ENCODE data around the gene COLEC12.

The COLEC12 gene

DNA sequence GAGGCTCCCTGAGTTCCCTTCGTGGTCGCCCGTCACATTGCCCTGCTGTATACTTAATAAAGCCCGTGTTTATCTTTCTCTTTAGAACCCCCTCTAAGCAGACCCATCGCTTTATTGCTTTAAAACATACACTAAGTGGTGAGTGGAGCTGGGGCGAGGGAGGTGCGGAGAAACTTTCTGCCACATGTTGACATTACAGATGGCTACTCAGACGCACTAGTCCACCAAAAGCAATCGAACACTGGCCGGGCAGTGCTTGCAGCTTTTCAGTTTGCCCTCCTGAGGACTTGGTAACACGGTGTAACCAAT is 859 bp upstream of the COLEC12 start:
- H3K9ac ChIP-seq (ENCODE audit: low read length): no peak overlapping the region
- no peak for DNase-seq (ENCODE audit: low read depth)
- no peak overlapping the region for H3K4me3 ChIP-seq (ENCODE audit: low read length)
- peaks cover 3% of the 10 kb centered on the region for H3K27me3 ChIP-seq (replicated peaks; ENCODE audit: control insufficient read depth, insufficient read depth, low read length)
- H3K9me3 ChIP-seq (ENCODE audit: control insufficient read depth, low read length): no peaks in the 10 kb centered on the region
- H3K36me3 ChIP-seq (ENCODE audit: control insufficient read depth, insufficient read depth, low read length, severe bottlenecking): no peaks in the 10 kb centered on the region
- peaks cover 17% of the 10 kb centered on the region for H3K4me1 ChIP-seq (ENCODE audit: control insufficient read depth, insufficient read depth, low read length)

DNA sequence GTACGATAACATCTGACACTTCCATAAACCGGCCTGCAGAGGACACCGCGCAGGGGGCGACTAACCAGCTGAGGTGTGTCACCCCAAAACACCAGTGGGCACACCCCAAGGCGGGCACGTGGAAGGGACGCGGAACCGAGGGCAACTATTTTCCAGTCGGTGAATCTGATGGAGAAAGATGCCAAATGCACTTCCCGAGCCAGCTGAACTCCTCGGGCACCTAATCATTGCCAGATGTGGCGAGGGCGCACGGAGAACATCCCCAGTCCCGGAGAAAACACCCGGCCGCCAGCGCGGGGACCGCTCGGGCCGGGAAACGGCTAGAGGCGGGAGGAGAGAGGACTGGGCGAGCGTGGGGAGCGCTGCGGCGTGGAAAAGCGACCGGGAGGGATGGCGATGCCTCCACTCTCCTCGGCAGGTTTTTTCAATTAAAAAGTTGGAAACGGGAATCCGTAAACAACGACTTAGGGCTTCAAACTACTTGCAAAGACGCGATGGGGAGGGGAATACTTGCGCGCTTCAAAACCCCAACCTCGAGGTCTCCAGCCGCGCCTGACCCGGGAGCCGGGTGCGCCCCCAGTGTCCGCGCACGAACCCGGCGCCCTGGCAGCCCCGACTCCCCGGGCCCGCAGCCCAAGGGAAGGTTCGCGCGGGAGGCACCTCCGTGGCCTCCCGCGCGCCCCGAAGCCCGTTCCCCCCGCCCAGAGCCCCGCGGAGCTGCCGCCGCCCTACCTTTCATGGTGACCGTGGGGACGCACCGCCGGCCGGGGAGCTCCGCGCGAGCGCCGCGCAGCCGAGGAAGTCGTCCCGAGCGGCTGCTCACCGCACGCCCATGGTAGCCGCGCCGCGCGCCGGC is 497 bp downstream of the COLEC12 start:
- Histone ChIP-seq H3K9ac (ENCODE audit: low read length) (peak overlapping the region; percentile 55), H3K27me3 (replicated peaks; ENCODE audit: control insufficient read depth, insufficient read depth, low read length) (peaks cover 3% of the 10 kb centered on the region), H3K4me1 (ENCODE audit: control insufficient read depth, insufficient read depth, low read length) (peaks cover 19% of the 10 kb centered on the region), H3K9me3 (ENCODE audit: control insufficient read depth, low read length) (no peaks in the 10 kb centered on the region), H3K4me3 (ENCODE audit: low read length) (peak overlapping the region; percentile 83), H3K36me3 (ENCODE audit: control insufficient read depth, insufficient read depth, low read length, severe bottlenecking) (no peaks in the 10 kb centered on the region)
- DNase-seq (ENCODE audit: low read depth): peak; percentile 77

DNA sequence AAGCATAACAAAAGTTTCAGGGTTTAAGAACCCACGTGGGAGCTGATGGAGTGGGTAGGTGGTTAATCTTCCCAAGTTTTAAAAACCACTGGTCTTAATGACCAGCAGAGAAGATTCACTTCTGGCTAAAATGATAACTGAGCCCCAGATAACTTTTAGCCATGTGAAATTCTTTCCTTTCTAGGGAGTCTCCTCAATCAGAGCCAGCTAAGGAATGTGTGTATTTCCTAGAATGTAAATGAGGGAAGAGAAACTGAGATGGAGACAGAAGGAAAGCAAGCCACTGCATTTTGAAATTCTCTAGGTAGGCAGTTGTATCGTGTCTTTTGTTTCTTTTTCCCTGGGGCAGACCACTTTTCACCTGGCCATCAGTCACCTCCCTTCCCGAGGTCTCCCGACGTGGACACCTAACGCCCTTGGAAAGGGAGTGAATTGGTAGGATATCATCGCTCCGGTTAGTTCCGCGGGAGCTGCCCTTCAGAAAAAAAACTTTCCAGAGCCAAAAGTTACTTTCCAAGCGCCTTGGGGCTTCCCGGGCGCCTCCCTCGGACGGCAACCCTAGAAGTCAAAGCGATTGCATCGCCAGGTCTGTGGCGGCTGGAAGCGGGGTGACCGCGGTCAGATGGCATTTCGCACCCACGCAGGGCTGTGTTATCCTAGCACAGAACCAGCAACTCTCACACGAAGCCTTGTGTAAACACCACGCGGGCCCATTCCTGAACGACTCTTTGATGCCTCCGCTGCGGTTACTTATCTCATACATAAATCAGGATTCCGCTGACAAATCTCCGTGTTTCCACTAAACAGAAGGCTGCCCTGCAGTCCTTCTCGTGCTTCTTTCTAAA is 1.3 kb downstream of the COLEC12 start:
- no peaks in the 10 kb centered on the region for H3K36me3 ChIP-seq (ENCODE audit: control insufficient read depth, insufficient read depth, low read length, severe bottlenecking)
- peak overlapping the region; percentile 55 for H3K9ac ChIP-seq (ENCODE audit: low read length)
- H3K27me3 ChIP-seq (replicated peaks; ENCODE audit: control insufficient read depth, insufficient read depth, low read length): peaks cover 3% of the 10 kb centered on the region
- peaks cover 28% of the 10 kb centered on the region for H3K4me1 ChIP-seq (ENCODE audit: control insufficient read depth, insufficient read depth, low read length)
- peak overlapping the region; percentile 83 for H3K4me3 ChIP-seq (ENCODE audit: low read length)
- no peaks in the 10 kb centered on the region for H3K9me3 ChIP-seq (ENCODE audit: control insufficient read depth, low read length)
- peak; percentile 84 for DNase-seq (ENCODE audit: low read depth)

DNA sequence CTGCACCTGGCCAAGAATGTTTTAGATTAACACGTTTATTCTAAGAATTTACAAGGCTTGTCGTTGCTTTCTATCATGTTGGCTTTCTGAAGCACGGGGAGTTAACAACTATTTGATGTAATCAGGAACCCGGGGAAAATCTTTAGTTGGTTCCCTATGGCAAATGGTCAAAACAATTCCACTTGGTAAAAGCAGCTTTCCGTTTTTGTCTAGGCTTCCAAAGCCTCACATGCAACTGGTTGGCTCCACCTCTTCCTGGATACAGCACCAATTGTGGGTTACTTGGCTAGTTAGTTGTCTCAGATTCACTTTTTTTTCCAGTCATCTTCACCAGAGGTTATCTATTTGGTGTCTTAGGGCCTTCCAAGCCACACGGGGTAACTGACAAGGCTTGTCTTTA is 2.8 kb downstream of the COLEC12 start:
- peaks cover 3% of the 10 kb centered on the region for H3K27me3 ChIP-seq (replicated peaks; ENCODE audit: control insufficient read depth, insufficient read depth, low read length)
- H3K4me1 ChIP-seq (ENCODE audit: control insufficient read depth, insufficient read depth, low read length): peaks cover 37% of the 10 kb centered on the region

DNA sequence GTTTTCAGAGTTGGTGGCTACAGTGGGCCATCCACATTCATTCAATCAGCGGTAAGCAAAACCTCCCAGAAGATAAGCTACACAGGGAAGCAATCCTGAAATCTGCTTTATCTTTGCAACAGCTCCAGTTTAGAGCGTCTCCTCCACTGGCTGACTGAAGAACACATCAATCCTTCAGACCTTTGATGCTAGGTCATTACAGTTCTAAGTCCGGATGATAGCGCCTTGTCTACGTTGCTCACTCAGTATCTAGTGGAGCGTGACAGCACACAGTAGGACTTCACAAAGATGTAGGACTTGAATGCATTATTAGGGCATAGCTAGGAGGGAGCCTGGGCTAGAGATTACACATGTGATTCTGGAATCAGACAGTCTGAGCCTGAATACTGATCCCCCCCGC is 5.0 kb downstream of the COLEC12 start:
- DNase-seq (ENCODE audit: low read depth): no peak
- H3K4me3 ChIP-seq (ENCODE audit: low read length): no peak overlapping the region

More for the DNA sequence above, 2.8 kb downstream of the COLEC12 start:
- H3K4me3 ChIP-seq (ENCODE audit: low read length): no peak overlapping the region
- H3K9me3 ChIP-seq (ENCODE audit: control insufficient read depth, low read length): no peaks in the 10 kb centered on the region
- DNase-seq (ENCODE audit: low read depth): no peak
- no peak overlapping the region for H3K9ac ChIP-seq (ENCODE audit: low read length)
- no peaks in the 10 kb centered on the region for H3K36me3 ChIP-seq (ENCODE audit: control insufficient read depth, insufficient read depth, low read length, severe bottlenecking)

DNA sequence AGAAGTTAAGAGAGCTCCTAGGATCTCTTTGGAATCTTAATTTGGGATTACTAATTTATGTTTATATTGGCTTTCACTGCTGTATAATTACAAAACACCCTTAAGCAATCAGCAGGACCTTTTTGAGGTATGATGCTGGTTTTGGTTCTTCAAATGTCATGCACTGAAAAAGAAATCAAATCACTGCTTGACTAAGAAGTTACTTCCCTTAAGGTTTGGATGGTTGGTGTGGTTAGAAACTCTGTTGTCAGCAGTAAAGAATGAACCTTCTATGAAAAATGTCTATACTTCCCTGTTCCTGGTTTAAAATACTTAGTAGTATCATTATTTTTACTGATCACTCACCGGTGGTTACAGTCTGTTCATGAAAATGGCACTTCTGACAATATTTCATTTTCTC is 5.5 kb downstream of the COLEC12 start:
- Histone ChIP-seq H3K27me3 (replicated peaks; ENCODE audit: control insufficient read depth, insufficient read depth, low read length) (no peaks in the 10 kb centered on the region), H3K36me3 (ENCODE audit: control insufficient read depth, insufficient read depth, low read length, severe bottlenecking) (no peaks in the 10 kb centered on the region), H3K4me3 (ENCODE audit: low read length) (no peak overlapping the region), H3K9ac (ENCODE audit: low read length) (no peak overlapping the region), H3K4me1 (ENCODE audit: control insufficient read depth, insufficient read depth, low read length) (peaks cover 50% of the 10 kb centered on the region), H3K9me3 (ENCODE audit: control insufficient read depth, low read length) (no peaks in the 10 kb centered on the region)
- no peak for DNase-seq (ENCODE audit: low read depth)

More for the DNA sequence above, 5.0 kb downstream of the COLEC12 start:
- Histone ChIP-seq H3K9me3 (ENCODE audit: control insufficient read depth, low read length) (no peaks in the 10 kb centered on the region), H3K27me3 (replicated peaks; ENCODE audit: control insufficient read depth, insufficient read depth, low read length) (no peaks in the 10 kb centered on the region), H3K36me3 (ENCODE audit: control insufficient read depth, insufficient read depth, low read length, severe bottlenecking) (no peaks in the 10 kb centered on the region), H3K4me1 (ENCODE audit: control insufficient read depth, insufficient read depth, low read length) (peaks cover 49% of the 10 kb centered on the region), H3K9ac (ENCODE audit: low read length) (no peak overlapping the region)

DNA sequence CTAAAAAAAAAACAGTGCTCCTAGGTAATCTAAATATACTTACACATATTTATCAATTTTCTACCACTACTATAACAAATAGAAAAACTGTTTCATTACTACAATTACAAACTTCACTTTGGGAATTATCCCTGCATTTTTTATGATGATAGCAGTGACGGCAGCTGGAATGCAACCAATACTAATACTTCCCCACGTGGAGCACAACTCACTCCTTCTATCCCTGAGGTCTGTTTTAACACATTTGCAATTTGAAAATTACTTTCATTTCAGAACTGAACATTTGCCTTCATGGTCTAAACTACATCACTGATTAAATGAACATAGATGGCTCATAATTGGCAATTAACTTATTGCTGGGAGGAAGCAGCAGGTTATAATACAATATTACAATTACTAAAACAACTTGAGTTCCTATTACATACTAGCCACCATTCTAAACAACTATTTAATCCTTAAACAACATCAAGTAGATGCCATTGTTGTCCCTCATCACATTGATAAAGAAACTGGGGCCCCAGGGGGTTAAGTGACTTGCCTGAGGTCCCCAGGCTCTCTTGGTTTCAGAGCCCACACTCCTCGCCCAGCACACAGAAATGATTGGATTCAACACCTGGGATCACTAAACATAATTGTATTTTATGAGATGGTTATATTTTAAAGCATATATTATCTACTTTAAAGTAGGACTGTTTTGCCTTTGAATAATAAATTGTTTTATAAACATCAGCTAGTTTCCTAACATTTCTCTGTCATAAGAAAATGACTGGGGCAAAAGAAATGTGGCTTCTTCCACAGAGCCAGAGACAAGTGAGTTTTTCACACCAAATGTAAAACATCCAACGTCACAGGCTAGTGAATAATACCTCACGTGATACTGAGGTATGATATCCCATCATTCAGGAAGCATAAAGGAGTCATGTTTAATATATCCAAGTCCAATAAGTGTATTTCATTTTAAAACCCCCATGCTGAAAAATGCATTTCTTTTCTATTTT is 6.2 kb downstream of the COLEC12 start:
- peaks cover 50% of the 10 kb centered on the region for H3K4me1 ChIP-seq (ENCODE audit: control insufficient read depth, insufficient read depth, low read length)
- H3K36me3 ChIP-seq (ENCODE audit: control insufficient read depth, insufficient read depth, low read length, severe bottlenecking): no peaks in the 10 kb centered on the region
- no peaks in the 10 kb centered on the region for H3K9me3 ChIP-seq (ENCODE audit: control insufficient read depth, low read length)
- DNase-seq (ENCODE audit: low read depth): no peak
- no peak overlapping the region for H3K4me3 ChIP-seq (ENCODE audit: low read length)
- no peaks in the 10 kb centered on the region for H3K27me3 ChIP-seq (replicated peaks; ENCODE audit: control insufficient read depth, insufficient read depth, low read length)
- H3K9ac ChIP-seq (ENCODE audit: low read length): no peak overlapping the region

DNA sequence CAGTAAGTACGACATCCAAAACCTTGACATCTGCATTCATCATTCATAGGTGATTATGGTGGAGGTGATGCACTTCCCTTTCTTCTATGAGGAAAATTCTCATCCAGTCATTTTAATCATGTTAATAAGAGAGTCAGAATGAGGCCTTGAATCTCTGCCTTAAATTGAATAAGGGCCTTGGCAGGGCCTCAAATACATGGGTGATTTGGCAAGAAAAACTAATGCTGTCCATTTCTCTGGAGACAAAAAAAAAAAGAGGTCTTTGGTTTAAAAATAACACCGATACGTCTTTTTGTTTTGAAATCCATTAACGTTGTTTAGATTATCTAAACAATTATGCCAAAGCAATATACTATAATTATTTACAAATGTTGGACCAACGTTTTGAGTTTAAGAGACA is 8.1 kb downstream of the COLEC12 start:
- no peaks in the 10 kb centered on the region for H3K27me3 ChIP-seq (replicated peaks; ENCODE audit: control insufficient read depth, insufficient read depth, low read length)

DNA sequence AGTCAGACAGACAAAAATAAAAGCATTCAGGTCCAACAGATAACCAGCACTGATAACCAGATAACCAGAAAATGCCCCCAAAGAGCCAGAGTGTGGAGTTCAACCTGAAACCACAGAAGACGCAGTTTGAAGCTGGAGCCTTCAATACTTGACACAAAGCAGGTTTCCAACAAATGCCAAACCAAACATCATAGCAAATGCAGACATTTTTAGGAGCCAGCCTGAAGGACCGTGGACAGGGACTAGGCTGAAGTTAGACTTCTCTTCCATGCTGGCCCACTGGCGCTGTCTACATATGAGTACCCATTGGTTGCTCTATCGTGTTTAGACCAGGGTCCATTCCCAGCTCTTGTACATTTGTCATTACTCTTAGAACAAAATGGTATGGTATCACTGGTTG is 9.9 kb downstream of the COLEC12 start:
- Histone ChIP-seq H3K9me3 (ENCODE audit: control insufficient read depth, low read length) (no peaks in the 10 kb centered on the region), H3K4me1 (ENCODE audit: control insufficient read depth, insufficient read depth, low read length) (peaks cover 55% of the 10 kb centered on the region), H3K9ac (ENCODE audit: low read length) (no peak overlapping the region), H3K4me3 (ENCODE audit: low read length) (no peak overlapping the region), H3K27me3 (replicated peaks; ENCODE audit: control insufficient read depth, insufficient read depth, low read length) (no peaks in the 10 kb centered on the region), H3K36me3 (ENCODE audit: control insufficient read depth, insufficient read depth, low read length, severe bottlenecking) (no peaks in the 10 kb centered on the region)
- DNase-seq (ENCODE audit: low read depth): no peak

More for the DNA sequence above, 8.1 kb downstream of the COLEC12 start:
- no peak for DNase-seq (ENCODE audit: low read depth)
- Histone ChIP-seq H3K4me3 (ENCODE audit: low read length) (no peak overlapping the region), H3K9me3 (ENCODE audit: control insufficient read depth, low read length) (no peaks in the 10 kb centered on the region), H3K36me3 (ENCODE audit: control insufficient read depth, insufficient read depth, low read length, severe bottlenecking) (no peaks in the 10 kb centered on the region), H3K4me1 (ENCODE audit: control insufficient read depth, insufficient read depth, low read length) (peaks cover 54% of the 10 kb centered on the region), H3K9ac (ENCODE audit: low read length) (no peak overlapping the region)

DNA sequence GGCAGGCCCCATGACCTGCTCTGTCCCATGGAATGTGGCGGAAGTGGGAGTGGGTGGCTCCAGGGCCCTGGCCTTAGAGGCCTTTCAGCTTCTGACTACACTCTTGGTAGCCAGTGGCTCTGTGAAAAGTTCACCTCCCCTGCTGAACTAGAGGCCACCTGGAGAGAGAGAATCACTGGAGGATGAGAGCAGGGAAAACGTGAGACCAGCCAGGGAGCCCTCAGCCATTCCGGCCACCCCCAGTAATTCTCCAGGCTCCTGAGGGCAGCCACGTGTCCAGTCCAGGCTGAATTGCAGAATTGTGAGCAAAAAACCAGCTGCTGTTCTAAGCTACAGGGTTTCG is 10.5 kb downstream of the COLEC12 start:
- Histone ChIP-seq H3K27me3 (replicated peaks; ENCODE audit: control insufficient read depth, insufficient read depth, low read length) (no peaks in the 10 kb centered on the region), H3K9me3 (ENCODE audit: control insufficient read depth, low read length) (no peaks in the 10 kb centered on the region), H3K4me1 (ENCODE audit: control insufficient read depth, insufficient read depth, low read length) (peaks cover 52% of the 10 kb centered on the region), H3K9ac (ENCODE audit: low read length) (no peak overlapping the region), H3K4me3 (ENCODE audit: low read length) (no peak overlapping the region), H3K36me3 (ENCODE audit: control insufficient read depth, insufficient read depth, low read length, severe bottlenecking) (no peaks in the 10 kb centered on the region)
- DNase-seq (ENCODE audit: low read depth): no peak

Data from adipocyte (in vitro differentiated cells).